ENCODE data around the gene KLHL17. TPM values are rescaled to one million over a fixed set of nuclear protein-coding genes. Genes with fewer than 3 reads are reported as not detected.

Gene KLHL17
- total and polyA plus RNA-seq, 9 of the 15 experiments (the other 6 are each of a cell fraction or from before 2014, with no cell fraction given), result 0.14 to 84.8 (median 13.0) TPM

DNA sequence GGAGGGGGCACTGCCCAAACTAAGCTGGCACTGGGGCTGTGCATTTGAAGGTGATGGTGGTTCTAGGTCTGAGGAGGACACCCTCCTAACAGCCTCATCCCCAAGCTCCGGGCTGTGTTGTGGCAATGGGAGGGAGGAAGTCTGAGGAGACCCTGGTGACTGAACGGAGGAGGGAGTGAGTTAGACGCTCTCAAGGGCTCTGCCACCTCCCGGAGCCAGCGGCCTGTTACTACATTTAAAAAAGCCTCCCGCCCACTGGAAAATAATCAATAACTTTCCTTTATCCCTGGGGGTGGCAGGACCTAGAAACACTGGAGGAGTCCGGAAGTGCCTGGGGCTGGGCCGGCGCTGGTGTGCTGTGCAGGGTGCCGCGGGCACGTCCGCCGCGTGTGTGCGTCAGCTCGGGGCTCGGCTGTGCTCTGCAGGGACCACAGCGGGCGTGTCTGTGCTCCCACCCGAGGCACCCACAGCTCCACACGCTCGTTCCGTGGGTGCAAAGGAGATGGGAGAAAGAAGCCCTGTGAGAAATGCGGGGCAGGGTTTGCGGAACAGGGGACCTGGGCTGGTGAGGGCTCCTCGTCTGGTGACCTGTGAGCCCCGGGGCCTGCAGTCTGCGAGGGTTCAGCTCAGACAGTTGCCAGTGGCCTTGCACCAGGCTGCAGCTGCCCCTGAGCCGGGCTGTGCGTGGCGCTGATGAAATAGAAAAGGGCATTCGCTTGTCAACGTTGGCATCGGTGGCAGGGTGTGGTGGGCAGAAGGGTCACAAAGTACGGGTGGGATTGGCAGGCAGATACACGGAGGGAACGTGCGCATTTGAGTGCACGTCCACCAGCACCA lies 31.3 kb upstream of the KLHL17 start:
- Histone ChIP-seq H4K20me1 (replicated peaks; ENCODE audit: control insufficient read depth, insufficient read depth, low read length) (peaks cover 36% of the 10 kb centered on the region), H3K4me3 (no peak overlapping the region), H2AFZ (ENCODE audit: low read depth, low read length) (no peak overlapping the region), H3K4me1 (replicated peaks in 1 of 2; ENCODE audit: control insufficient read depth in 2 of 2, insufficient read depth in 2 of 2, low read length in 2 of 2) (peaks cover 0 to 81% of the 10 kb centered on the region in 2 experiments; a peak in 3 of 5 replicates), H3K79me2 (ENCODE audit: control insufficient read depth, insufficient read depth, low read length) (no peaks in the 10 kb centered on the region), H3K9me1 (ENCODE audit: control insufficient read depth, insufficient read depth, low read length) (no peaks in the 10 kb centered on the region), H3K36me3 (ENCODE audit: control insufficient read depth, insufficient read depth, low read length) (no peaks in the 10 kb centered on the region), H3K27ac (ENCODE audit: extremely low read depth, low read depth, low read length) (no peak overlapping the region), H3K9me3 (replicated peaks; ENCODE audit: control insufficient read depth, insufficient read depth, low read depth, low read length) (no peaks in the 10 kb centered on the region), H3K9ac (ENCODE audit: insufficient read depth in 1 of 2, low read depth in 2 of 2, low read length in 2 of 2) (no peak overlapping the region), H3K4me2 (ENCODE audit: insufficient read depth, low read length) (no peak overlapping the region), H3K27me3 (ENCODE audit: control insufficient read depth in 2 of 2, insufficient read depth in 2 of 2, low read length in 2 of 2) (peaks cover 40 to 85% of the 10 kb centered on the region in 2 experiments)
- WGBS (ENCODE audit: insufficient coverage, low coverage, missing lambda C conversion rate), result 20% methylated on average over 40 of the region's 40 CpGs
- BruUV-seq (replicated peaks), result no TSS peak
- intact Hi-C loops (cut with micrococcal nuclease) (no loop called here), in situ Hi-C loops (cut with MboI) (no loop called here)
- DNase-seq (ENCODE audit: extremely low read depth in 1 of 4, low spot score in 3 of 4) (no peak), ATAC-seq (no peak), FAIRE-seq (no peak)
- ChIA-PET POLR2A (interaction anchor here (0.7 to 3.1 kb wide), 5 partner anchors 10 to 38 kb away, joined by 3 to 11 read pairs (median 3); no protein-coding TSS in a partner anchor), CTCF (ENCODE audit: low intra/inter-chr PET ratio) (no interaction called here)
- TF ChIP-seq JUN (IDR thresholded peaks at IDR 0.05; ENCODE audit: borderline replicate concordance, low read depth, low read length) (no peak), JUN (CRISPR knock-in tag; IDR thresholded peaks at IDR 0.05; ENCODE audit: borderline replicate concordance) (0 out of 2 replicates have a peak, but pooled peaks have one; percentile 27), SPI1 (IDR thresholded peaks at IDR 0.05; ENCODE audit: borderline replicate concordance, low read depth, low read length) (0 out of 2 replicates have a peak, but pooled peaks have one; percentile 21)
- TF ChIP-seq, protein P1, sequence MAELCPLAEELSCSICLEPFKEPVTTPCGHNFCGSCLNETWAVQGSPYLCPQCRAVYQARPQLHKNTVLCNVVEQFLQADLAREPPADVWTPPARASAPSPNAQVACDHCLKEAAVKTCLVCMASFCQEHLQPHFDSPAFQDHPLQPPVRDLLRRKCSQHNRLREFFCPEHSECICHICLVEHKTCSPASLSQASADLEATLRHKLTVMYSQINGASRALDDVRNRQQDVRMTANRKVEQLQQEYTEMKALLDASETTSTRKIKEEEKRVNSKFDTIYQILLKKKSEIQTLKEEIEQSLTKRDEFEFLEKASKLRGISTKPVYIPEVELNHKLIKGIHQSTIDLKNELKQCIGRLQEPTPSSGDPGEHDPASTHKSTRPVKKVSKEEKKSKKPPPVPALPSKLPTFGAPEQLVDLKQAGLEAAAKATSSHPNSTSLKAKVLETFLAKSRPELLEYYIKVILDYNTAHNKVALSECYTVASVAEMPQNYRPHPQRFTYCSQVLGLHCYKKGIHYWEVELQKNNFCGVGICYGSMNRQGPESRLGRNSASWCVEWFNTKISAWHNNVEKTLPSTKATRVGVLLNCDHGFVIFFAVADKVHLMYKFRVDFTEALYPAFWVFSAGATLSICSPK (IDR thresholded peaks at IDR 0.05; ENCODE audit: borderline replicate concordance), result no peak
